ENCODE measurements around the gene RNASET2. TPM values are rescaled to one million over a fixed set of nuclear protein-coding genes. Genes with fewer than 3 reads are reported as not detected.
"Not testable (repeated sequence)": the region's sequence is repeated elsewhere in the genome, so short reads cannot be mapped to it uniquely, and the experiment has no call there.

The RNASET2 gene
- total RNA-seq, 4 donors from 2014 or later, result 42.9 to 54.3 (median 47.7) TPM

DNA sequence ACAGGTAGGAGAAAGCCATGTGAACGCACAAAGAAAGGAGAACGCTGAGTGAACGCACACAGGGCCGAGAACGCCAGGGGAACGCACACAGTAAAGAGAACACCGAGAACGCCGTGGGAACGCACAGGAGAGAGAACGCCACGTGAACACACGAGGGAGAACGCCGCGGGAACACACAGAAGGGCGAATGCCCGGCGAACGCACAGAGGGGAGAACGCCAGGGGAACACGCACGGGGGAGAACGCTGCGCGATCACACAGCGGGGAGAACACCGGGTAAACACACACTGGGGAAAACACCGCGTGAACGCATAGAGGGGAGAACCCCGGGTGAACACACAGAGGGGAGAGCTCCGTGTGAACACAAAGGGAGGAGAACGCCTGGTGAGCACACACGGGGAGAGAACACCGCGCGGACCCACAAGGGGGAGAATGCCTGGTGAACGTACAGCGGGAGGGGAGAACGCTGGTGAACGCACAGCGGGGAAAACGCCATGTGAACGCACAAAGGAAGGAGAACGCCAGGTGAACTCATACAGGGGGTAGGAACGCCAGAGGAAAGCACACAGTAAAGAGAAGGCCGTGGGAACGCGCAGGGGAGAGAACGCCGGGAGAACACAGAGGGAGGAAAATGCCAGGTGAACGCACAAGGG lies 55.3 kb downstream of the RNASET2 start:
- no peak overlapping the region for H3K4me3 ChIP-seq (ENCODE audit: low read depth, poor library complexity, severe bottlenecking)
- intact Hi-C loops (cut with DNase I; ENCODE audit: low total_unique reads), result no loop called here
- 94 to 95% methylated on average over 53 of the region's 53 CpGs for WGBS, 2 donors
- no peak for TF ChIP-seq POLR2A (IDR thresholded peaks at IDR 0.05)
- TF ChIP-seq, protein P1, sequence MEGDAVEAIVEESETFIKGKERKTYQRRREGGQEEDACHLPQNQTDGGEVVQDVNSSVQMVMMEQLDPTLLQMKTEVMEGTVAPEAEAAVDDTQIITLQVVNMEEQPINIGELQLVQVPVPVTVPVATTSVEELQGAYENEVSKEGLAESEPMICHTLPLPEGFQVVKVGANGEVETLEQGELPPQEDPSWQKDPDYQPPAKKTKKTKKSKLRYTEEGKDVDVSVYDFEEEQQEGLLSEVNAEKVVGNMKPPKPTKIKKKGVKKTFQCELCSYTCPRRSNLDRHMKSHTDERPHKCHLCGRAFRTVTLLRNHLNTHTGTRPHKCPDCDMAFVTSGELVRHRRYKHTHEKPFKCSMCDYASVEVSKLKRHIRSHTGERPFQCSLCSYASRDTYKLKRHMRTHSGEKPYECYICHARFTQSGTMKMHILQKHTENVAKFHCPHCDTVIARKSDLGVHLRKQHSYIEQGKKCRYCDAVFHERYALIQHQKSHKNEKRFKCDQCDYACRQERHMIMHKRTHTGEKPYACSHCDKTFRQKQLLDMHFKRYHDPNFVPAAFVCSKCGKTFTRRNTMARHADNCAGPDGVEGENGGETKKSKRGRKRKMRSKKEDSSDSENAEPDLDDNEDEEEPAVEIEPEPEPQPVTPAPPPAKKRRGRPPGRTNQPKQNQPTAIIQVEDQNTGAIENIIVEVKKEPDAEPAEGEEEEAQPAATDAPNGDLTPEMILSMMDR (IDR thresholded peaks at IDR 0.05), result no peak
- no peak for DNase-seq (ENCODE audit: low spot score in 2 of 2)

DNA sequence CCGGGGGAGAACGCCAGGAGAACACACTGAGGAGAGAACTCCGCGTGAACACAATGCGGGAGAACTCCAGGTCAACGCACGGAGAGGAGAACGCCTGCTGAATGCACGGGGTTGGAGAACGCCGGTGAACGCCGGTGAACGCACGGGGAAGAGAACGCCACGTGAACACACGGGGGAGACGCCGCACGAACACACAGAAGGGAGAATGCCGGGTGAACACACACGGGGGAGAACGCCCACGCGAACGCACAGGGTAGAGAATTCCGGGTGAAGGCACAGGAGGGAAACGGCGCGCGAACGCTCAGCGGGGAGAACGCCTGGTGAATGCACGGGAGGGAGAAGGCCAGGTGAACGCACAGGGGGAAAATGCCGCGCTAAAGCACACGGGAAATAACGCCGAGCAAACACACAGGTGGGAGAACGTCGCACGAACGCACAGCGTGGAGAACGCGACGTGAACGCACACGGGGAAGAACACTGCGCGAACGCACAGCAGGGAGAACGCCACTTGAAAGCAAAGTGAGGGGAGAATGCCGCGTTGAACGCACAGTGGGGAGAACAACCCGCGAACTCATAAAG lies 56.1 kb downstream of the RNASET2 start:
- H3K4me3 ChIP-seq (ENCODE audit: low read depth, poor library complexity, severe bottlenecking), result no peak overlapping the region
- WGBS, 2 donors, result 93 to 95% methylated on average over 61 of the region's 61 CpGs
- intact Hi-C loops (cut with DNase I; ENCODE audit: low total_unique reads), result no loop called here
- TF ChIP-seq POLR2A (IDR thresholded peaks at IDR 0.05), result no peak
- TF ChIP-seq, protein P1 (IDR thresholded peaks at IDR 0.05), result no peak
- DNase-seq (ENCODE audit: low spot score in 2 of 2), result no peak

DNA sequence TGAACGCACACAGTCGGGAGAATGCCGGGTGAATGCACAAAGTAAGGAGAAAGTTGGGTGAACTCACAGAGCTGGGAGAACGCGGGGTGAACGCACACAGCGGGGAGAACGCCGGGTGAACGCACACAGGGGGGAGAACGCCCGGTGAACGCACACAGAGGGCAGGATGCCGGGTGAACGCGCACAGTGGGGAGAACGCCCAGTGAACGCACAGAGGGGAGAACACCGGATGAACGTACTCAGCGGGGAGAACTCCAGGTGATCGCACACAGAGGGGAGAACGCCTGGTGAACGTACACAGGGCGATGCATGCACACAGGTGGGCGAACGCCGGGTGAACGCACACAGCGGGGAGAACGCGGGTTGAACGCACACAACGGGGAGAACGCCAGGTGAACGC lies 57.4 kb downstream of the RNASET2 start:
- DNase-seq (ENCODE audit: low spot score in 2 of 2), result no peak
- TF ChIP-seq, protein P1 (IDR thresholded peaks at IDR 0.05), result no peak
- no peak for TF ChIP-seq POLR2A (IDR thresholded peaks at IDR 0.05)
- no peak overlapping the region for H3K4me3 ChIP-seq (ENCODE audit: low read depth, poor library complexity, severe bottlenecking)
- WGBS, 2 donors, result 92 to 96% methylated on average over 36 of the region's 36 CpGs
- intact Hi-C loops (cut with DNase I; ENCODE audit: low total_unique reads), result no loop called here

DNA sequence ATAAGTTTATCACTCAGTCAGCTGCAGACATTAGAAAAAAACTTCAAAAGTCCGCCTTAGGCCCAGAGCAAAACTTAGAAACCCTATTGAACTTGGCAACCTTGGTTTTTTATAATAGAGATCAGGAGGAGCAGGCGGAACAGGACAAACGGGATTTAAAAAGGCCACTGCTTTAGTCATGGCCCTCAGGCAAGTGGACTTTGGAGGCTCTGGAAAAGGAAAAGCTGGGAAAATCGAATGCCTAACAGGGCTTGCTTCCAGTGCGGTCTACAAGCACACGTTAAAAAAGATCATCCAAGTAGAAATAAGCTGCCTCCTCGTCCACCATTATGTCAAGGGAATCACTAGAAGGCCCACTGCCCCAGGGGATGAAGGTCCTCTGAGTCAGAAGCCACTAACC lies 61.7 kb downstream of the RNASET2 start:
- 60 to 78% methylated on average over 7 of the region's 7 CpGs for WGBS, 2 donors
- H3K4me3 ChIP-seq (ENCODE audit: low read depth, poor library complexity, severe bottlenecking); intact Hi-C loops (cut with DNase I; ENCODE audit: low total_unique reads); DNase-seq (ENCODE audit: low spot score in 2 of 2): not testable (repeated sequence)

DNA sequence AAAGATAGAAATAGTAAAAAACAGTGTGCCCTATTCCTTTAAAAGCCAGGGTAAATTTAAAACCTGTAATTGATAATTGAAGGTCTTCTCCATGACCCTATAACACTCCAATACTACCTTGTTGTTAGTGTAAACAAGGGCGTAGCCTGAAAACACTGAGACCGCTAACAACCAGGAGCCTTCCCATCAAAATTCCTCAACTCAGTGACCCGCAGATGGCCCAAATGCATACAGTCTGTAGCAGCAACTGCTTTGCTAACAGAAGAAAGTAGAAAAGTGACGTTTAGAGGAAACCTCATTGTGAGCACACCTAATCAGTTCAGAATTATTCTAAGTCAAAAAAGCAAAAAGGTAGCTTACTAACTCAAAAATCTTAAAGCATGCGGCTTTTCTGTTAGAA lies 63.9 kb downstream of the RNASET2 start:
- intact Hi-C loops (cut with DNase I; ENCODE audit: low total_unique reads); H3K4me3 ChIP-seq (ENCODE audit: low read depth, poor library complexity, severe bottlenecking); DNase-seq (ENCODE audit: low spot score in 2 of 2): not testable (repeated sequence)
- 59 to 65% methylated on average over 5 of the region's 5 CpGs for WGBS, 2 donors

DNA sequence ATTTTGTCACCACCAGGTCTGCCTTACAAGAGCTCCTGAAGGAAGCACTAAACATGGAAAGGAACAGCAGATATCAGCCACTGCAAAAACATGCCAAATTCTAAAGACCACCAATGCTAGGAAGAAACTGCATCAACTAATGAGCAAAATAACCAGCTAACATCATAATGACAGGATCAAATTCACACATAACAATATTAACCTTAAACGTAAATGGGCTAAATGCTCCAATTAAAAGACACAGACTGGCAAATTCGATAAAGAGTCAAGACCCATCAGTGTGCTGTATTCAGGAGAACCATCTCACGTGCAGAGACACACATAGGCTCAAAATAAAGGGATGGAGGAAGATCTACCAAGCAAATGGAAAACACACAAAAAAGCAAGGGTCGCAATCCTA lies 69.6 kb downstream of the RNASET2 start:
- DNase-seq (ENCODE audit: low spot score in 2 of 2); intact Hi-C loops (cut with DNase I; ENCODE audit: low total_unique reads); H3K4me3 ChIP-seq (ENCODE audit: low read depth, poor library complexity, severe bottlenecking): not testable (repeated sequence)
- 90 to 92% methylated on average over 2 to 4 of the region's 4 CpGs for WGBS, 2 donors

DNA sequence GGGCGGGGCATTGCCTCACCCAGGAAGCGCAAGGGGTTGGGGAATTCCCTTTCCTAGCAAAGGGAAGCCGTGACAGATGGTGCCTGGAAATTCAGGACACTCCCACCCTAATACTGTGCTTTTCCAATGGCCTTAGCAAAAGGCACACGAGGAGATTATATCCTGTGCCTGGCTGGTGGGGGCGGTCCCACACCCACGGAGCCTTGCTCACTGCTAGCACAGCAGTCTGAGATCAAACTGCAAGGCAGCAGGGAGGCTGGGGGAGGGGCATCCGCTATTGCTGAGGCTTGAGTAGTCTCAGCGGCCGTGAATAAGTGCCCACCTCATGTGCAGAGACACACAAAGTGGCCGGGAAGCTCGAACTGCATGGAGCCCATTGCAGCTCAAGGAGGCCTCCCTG lies 71.4 kb downstream of the RNASET2 start:
- 78 to 94% methylated on average over 11 of the region's 11 CpGs for WGBS, 2 donors
- intact Hi-C loops (cut with DNase I; ENCODE audit: low total_unique reads); H3K4me3 ChIP-seq (ENCODE audit: low read depth, poor library complexity, severe bottlenecking); DNase-seq (ENCODE audit: low spot score in 2 of 2): not testable (repeated sequence)

DNA sequence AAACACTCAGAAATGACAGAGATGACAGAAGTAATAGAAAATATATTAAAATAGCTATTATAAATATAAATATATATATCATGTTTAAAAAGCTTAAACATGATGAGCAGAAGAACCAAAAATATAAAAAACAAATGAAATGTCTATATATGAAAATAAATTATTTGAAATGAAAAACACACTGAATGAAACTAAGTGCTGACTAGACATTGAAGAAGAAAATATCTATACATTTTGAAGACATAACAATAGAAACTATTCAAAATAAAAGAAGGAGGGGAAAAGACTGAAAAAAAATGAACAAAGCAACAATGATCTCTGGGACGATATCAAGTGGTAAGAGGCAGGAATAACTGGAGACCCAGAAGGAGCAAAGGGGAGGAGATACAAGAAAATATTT lies 76.8 kb downstream of the RNASET2 start:
- intact Hi-C loops (cut with DNase I; ENCODE audit: low total_unique reads), result no loop called here
- 91 to 100% methylated on average over 1 of the region's 1 CpG for WGBS, 2 donors

More for the DNA sequence above, 76.8 kb downstream of the RNASET2 start:
- H3K4me3 ChIP-seq (ENCODE audit: low read depth, poor library complexity, severe bottlenecking), result no peak overlapping the region
- TF ChIP-seq, protein P1 (IDR thresholded peaks at IDR 0.05), result no peak
- no peak for TF ChIP-seq POLR2A (IDR thresholded peaks at IDR 0.05)
- DNase-seq (ENCODE audit: low spot score in 2 of 2), result no peak

Data from lower leg skin (tissue), 4 donors.